MCF 10A (cell line): ENCODE results near the gene HLA-DMB. TPM values are rescaled to one million over a fixed set of nuclear protein-coding genes. Genes with fewer than 3 reads are reported as not detected.

ENCODE experiments used
- BruUV-seq: library from RNA; stranded (reverse); fragments of 400-500 nt; replicated peaks from 2 replicates; lab custom pipeline; 2021; lab: Mats Ljungman, UMichigan
- CTCF ChIA-PET: fragments of 300-600 bp; sonication (Branson Sonifier 250); formaldehyde crosslinking; extraction: SDS; loops from one replicate; lab custom pipeline; 2021; ENCODE audit warnings: antibody characterized with exemption, inconsistent platforms; lab: Yijun Ruan, JAX
- POLR2A ChIA-PET: fragments of 300-600, 350-650 bp; sonication (Branson Sonifier 250); formaldehyde crosslinking; extraction: SDS; loops from one replicate; lab custom pipeline; 2020; ENCODE audit warnings: antibody characterized with exemption, inconsistent platforms; lab: Yijun Ruan, JAX
- DNase-seq: peaks from one replicate; pipeline ENCODE4 v3.0.0-alpha.2; 2018; ENCODE audit not compliant: unreplicated experiment
- H3K27ac Mint-ChIP-seq: one replicate; pipeline ENCODE4 v1.8.0; 2022; ENCODE audit warnings: mild to moderate bottlenecking, low read depth, mixed read lengths; ENCODE audit not compliant: unreplicated experiment
- H3K27me3 Mint-ChIP-seq: one replicate; pipeline ENCODE4 v1.8.0; 2022; ENCODE audit warnings: mixed read lengths; ENCODE audit not compliant: insufficient read depth, unreplicated experiment
- H3K36me3 Mint-ChIP-seq: one replicate; pipeline ENCODE4 v1.8.0; 2022; ENCODE audit warnings: mild to moderate bottlenecking, moderate library complexity, mixed read lengths; ENCODE audit not compliant: insufficient read depth, unreplicated experiment
- H3K4me1 Mint-ChIP-seq: one replicate; pipeline ENCODE4 v1.8.0; 2022; ENCODE audit warnings: mixed read lengths; ENCODE audit not compliant: insufficient read depth, unreplicated experiment
- H3K4me3 Mint-ChIP-seq: one replicate; pipeline ENCODE4 v1.8.0; 2022; ENCODE audit warnings: mild to moderate bottlenecking, moderate library complexity, mixed read lengths; ENCODE audit not compliant: unreplicated experiment
- H3K9me3 Mint-ChIP-seq: one replicate; pipeline ENCODE4 v1.8.0; 2022; ENCODE audit warnings: mixed read lengths; ENCODE audit not compliant: unreplicated experiment
- CTCF ChIP-seq: fragments of 200-600 bp; IDR thresholded peaks from one replicate; pipeline ENCODE4 v1.8.0; 2022; ENCODE audit warnings: antibody characterized with exemption, mild to moderate bottlenecking; ENCODE audit not compliant: unreplicated experiment
- intact Hi-C: fragments of 100-400 bp; cut with micrococcal nuclease; formaldehyde crosslinking; loops from 2 replicates; pipeline ENCODE4 v1.14.1; 2022
- total RNA-seq: library from RNA; stranded (reverse); gene quantifications from 2 replicates; pipeline ENCODE4 v1.2.3, GENCODE V29; 2022

The HLA-DMB gene
- total RNA-seq, 1 experiment from 2014 or later = not detected

- ChIA-PET CTCF (no interaction called here), POLR2A (interaction anchor here (0.6 to 4.1 kb wide), 3 partner anchors 9 to 828 kb away, joined by 3 to 21 read pairs (median 4); no protein-coding TSS in a partner anchor)
- H3K4me3 Mint-ChIP-seq = no peak overlapping the region
- no peaks in the 10 kb centered on the region for H3K9me3 Mint-ChIP-seq
- peaks cover 89% of the 10 kb centered on the region for H3K27me3 Mint-ChIP-seq
- no TSS peak for BruUV-seq
- H3K36me3 Mint-ChIP-seq = no peaks in the 10 kb centered on the region
- DNase-seq = no peak
- no peaks in the 10 kb centered on the region for H3K4me1 Mint-ChIP-seq
- no peak for TF ChIP-seq CTCF
- H3K27ac Mint-ChIP-seq = no peak overlapping the region
- intact Hi-C loops = no loop called here
Measured at GRCh38 chr6:32938494-32938893, 2.3 kb downstream of the HLA-DMB start.

- no TSS peak for BruUV-seq
- no peaks in the 10 kb centered on the region for H3K36me3 Mint-ChIP-seq
- no peak overlapping the region for H3K27ac Mint-ChIP-seq
- no peaks in the 10 kb centered on the region for H3K9me3 Mint-ChIP-seq
- CTCF ChIA-PET = interaction anchor here (0.9 kb wide), 1 partner anchor 47 kb away, joined by 3 read pairs; no protein-coding TSS in a partner anchor
- no peak for TF ChIP-seq CTCF
- intact Hi-C loops = no loop called here
- H3K4me3 Mint-ChIP-seq = no peak overlapping the region
- no peak for DNase-seq
- POLR2A ChIA-PET = interaction anchor here (0.6 to 0.9 kb wide), 2 partner anchors 30 to 99 kb away, joined by 3 read pairs; partner anchors contain the start of gene TAP2
- H3K4me1 Mint-ChIP-seq = no peaks in the 10 kb centered on the region
- H3K27me3 Mint-ChIP-seq = peaks cover 89% of the 10 kb centered on the region
Measured at GRCh38 chr6:32937230-32937633, 3.6 kb downstream of the HLA-DMB start.

GRCh38 chr6:32936239-32937152 is 4.3 kb downstream of the HLA-DMB start:
- no peak for DNase-seq
- POLR2A ChIA-PET = interaction anchor here (0.9 to 2.0 kb wide), 4 partner anchors 12 to 48 kb away, joined by 3 to 6 read pairs (median 4); no protein-coding TSS in a partner anchor
- H3K36me3 Mint-ChIP-seq = no peaks in the 10 kb centered on the region
- H3K4me3 Mint-ChIP-seq = no peak overlapping the region
- BruUV-seq = no TSS peak
- CTCF ChIA-PET = interaction anchor here (0.6 to 7.3 kb wide), 8 partner anchors 11 to 68 kb away, joined by 3 to 161 read pairs (median 6); partner anchors contain the start of gene HLA-DMA
- intact Hi-C loops = no loop called here
- no peaks in the 10 kb centered on the region for H3K9me3 Mint-ChIP-seq
- H3K27me3 Mint-ChIP-seq = peaks cover 87% of the 10 kb centered on the region
- TF ChIP-seq CTCF = no peak
- no peak overlapping the region for H3K27ac Mint-ChIP-seq
- H3K4me1 Mint-ChIP-seq = no peaks in the 10 kb centered on the region

- H3K36me3 Mint-ChIP-seq = no peaks in the 10 kb centered on the region
- POLR2A ChIA-PET = interaction anchor here (1.1 to 2.0 kb wide), 3 partner anchors 13 to 49 kb away, joined by 4 to 6 read pairs (median 4); no protein-coding TSS in a partner anchor
- no TSS peak for BruUV-seq
- no peak overlapping the region for H3K27ac Mint-ChIP-seq
- CTCF ChIA-PET = interaction anchor here (0.7 to 7.3 kb wide), 8 partner anchors 12 to 67 kb away, joined by 3 to 161 read pairs (median 6); partner anchors contain the start of gene HLA-DMA
- no peak for DNase-seq
- intact Hi-C loops = no loop called here
- no peak overlapping the region for H3K4me3 Mint-ChIP-seq
- no peak for TF ChIP-seq CTCF
- H3K4me1 Mint-ChIP-seq = no peaks in the 10 kb centered on the region
- peaks cover 87% of the 10 kb centered on the region for H3K27me3 Mint-ChIP-seq
- no peaks in the 10 kb centered on the region for H3K9me3 Mint-ChIP-seq
Measured at GRCh38 chr6:32935551-32936238, 5.1 kb downstream of the HLA-DMB start.
